Measurements from ENCODE around the gene TOR1AIP2.
"Not testable (repeated sequence)": the region's sequence is repeated elsewhere in the genome, so short reads cannot be mapped to it uniquely, and the experiment has no call there.

The TOR1AIP2 gene

DNA sequence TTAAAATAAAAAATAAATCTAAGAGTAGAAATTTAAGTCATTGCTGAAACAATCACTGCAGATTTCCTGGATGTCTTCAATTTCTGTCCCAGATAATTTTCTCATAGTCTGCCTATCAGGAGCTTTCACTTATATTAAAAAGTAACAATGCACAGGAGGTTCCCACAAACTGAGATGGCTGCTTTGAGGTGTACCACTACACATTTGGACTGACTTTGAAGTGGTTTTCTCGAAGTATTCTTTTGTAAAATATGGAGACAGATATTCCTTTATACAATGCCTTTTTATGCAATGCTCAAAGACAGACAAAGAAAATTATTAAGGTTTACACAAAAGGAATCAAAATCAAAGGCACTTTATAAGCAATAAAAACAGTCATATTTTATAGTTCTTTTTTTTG lies 24.5 kb downstream of the TOR1AIP2 start:
- TF ChIP-seq, protein P1, sequence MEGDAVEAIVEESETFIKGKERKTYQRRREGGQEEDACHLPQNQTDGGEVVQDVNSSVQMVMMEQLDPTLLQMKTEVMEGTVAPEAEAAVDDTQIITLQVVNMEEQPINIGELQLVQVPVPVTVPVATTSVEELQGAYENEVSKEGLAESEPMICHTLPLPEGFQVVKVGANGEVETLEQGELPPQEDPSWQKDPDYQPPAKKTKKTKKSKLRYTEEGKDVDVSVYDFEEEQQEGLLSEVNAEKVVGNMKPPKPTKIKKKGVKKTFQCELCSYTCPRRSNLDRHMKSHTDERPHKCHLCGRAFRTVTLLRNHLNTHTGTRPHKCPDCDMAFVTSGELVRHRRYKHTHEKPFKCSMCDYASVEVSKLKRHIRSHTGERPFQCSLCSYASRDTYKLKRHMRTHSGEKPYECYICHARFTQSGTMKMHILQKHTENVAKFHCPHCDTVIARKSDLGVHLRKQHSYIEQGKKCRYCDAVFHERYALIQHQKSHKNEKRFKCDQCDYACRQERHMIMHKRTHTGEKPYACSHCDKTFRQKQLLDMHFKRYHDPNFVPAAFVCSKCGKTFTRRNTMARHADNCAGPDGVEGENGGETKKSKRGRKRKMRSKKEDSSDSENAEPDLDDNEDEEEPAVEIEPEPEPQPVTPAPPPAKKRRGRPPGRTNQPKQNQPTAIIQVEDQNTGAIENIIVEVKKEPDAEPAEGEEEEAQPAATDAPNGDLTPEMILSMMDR (IDR thresholded peaks at IDR 0.05; ENCODE audit: low read depth, low read length) = no peak
- TF ChIP-seq, protein P2, sequence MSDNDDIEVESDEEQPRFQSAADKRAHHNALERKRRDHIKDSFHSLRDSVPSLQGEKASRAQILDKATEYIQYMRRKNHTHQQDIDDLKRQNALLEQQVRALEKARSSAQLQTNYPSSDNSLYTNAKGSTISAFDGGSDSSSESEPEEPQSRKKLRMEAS (IDR thresholded peaks at IDR 0.05; ENCODE audit: low read depth, low read length) = no peak
- TF ChIP-seq MYC (IDR thresholded peaks at IDR 0.05; ENCODE audit: low read depth, low read length) = no peak
- TF ChIP-seq POLR2A (IDR thresholded peaks at IDR 0.05; ENCODE audit: extremely low read depth, insufficient read length) = no peak
- H3K4me3 ChIP-seq (ENCODE audit: low read depth, low read length) = no peak overlapping the region
- DNase-seq (ENCODE audit: low read depth) = no peak

DNA sequence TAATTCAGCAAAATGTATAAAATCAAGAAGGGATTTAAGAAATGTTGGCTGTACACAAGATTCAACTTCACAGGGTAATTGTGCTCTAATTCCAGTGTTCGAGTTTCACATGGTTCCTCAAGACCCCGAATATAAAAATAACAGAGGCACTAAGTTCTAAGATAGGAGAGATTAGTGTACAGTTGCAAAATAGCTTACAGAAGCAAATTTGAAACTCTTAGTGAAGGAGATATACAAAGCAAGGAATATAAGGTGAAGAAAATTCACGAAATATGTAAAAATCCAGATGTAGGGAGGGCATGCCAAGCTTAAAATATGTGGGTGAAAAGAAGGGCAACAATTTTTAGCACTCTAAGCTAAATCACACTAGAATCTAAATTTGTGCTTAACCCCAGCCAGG lies 29.4 kb downstream of the TOR1AIP2 start:
- TF ChIP-seq, protein P1 (IDR thresholded peaks at IDR 0.05; ENCODE audit: low read depth, low read length) = no peak
- TF ChIP-seq, protein P2 (IDR thresholded peaks at IDR 0.05; ENCODE audit: low read depth, low read length) = no peak
- TF ChIP-seq POLR2A (IDR thresholded peaks at IDR 0.05; ENCODE audit: extremely low read depth, insufficient read length) = no peak
- no peak for TF ChIP-seq MYC (IDR thresholded peaks at IDR 0.05; ENCODE audit: low read depth, low read length)
- H3K4me3 ChIP-seq (ENCODE audit: low read depth, low read length) = no peak overlapping the region
- no peak for DNase-seq (ENCODE audit: low read depth)

DNA sequence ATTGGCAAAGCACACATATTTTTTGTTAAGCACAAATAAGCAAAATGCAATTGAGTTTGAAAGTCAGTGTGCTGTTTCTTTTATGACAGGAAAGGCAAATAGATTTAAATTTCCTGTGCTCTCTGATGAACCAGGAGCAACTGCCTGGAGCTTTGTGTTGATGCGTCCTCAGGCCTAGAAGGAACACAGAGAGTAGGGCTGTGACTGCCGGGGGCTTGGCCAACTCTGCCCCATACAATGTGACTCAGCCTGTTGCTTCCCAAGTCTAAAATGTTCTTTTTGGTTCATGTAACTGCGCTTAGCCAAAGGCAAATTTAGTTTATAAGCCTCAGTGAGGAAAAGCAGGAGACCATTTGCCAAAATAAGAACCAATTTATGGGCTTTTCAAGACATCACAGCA lies 37.5 kb downstream of the TOR1AIP2 start:
- no peak for TF ChIP-seq MYC (IDR thresholded peaks at IDR 0.05; ENCODE audit: low read depth, low read length)
- TF ChIP-seq, protein P1 (IDR thresholded peaks at IDR 0.05; ENCODE audit: low read depth, low read length) = no peak
- TF ChIP-seq POLR2A (IDR thresholded peaks at IDR 0.05; ENCODE audit: extremely low read depth, insufficient read length) = no peak
- TF ChIP-seq, protein P2 (IDR thresholded peaks at IDR 0.05; ENCODE audit: low read depth, low read length) = no peak
- no peak for DNase-seq (ENCODE audit: low read depth)
- H3K4me3 ChIP-seq (ENCODE audit: low read depth, low read length) = no peak overlapping the region

DNA sequence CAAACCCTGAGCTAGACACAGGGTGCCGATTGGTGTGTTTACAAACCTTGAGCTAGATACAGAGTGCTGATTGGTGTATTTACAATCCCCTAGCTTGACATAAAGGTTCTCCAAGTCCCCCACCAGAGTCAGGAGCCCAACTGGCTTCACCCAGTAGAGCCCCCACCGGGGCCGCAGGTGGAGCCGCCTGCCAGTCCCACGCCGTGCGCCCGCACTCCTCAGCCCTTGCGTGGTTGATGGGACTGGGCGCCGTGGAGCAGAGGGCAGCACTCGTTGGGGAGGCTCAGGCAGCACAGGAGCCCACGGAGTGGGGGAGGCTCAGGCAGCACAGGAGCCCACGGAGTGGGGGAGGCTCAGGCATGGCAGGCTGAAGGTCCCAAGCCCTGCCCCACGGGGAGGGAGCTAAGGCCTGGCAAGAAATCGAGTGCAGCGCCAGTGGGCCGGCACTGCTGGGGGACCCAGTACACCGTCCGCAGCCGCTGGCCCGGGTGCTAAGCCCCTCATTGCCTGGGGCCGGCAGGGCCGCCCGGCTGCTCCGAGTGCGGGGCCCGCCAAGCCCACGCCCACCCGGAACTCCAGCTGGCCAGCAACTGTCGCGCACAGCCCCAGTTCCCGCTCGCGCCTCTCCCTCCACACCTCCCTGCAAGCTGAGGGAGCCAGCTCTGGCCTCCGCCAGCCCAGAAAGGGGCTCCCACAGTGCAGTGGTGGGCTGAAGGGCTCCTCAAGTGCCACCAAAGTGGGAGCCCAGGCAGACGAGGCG lies 40.7 kb downstream of the TOR1AIP2 start:
- not testable (repeated sequence) for DNase-seq (ENCODE audit: low read depth)

DNA sequence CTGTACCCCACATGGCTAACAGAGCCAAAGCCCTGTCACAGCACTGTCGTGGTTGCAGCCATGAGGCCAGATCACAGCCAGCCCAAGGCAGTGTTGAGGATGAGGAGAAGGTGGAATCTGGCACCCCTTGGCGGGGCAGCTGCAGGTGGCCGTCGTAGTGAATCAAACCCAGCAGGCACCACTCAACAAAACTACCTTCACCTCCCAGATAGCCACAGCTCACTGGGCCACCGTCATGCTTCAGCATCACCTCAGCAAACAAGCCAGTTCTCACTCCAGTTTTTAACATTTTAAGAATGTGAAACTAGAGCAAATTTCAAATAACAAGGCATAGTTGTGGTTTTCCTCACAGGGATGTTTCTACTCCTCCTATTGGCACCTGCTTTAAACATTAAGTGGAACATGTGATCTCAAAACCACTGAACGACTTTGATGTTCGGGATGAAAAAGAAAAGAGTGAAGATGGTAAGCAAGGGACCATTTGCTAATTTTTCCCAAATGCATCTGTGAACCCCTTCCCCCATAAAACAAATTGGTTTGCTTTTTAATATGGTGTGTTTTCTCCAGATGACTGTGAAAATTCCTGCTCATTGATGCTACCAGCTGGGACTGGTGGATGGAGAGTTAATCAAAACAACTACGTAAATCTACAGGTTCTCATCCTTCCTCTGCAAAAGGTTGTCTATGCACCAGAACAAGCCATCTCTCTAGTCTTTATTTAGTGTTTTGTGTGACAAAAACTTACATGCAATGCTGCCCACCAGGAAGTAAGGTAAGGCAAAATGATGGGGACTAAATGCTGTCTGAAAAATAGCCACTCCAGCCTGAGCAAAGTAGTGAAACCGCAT lies 45.5 kb downstream of the TOR1AIP2 start:
- DNase-seq (ENCODE audit: low read depth) = no peak
- TF ChIP-seq MYC (IDR thresholded peaks at IDR 0.05; ENCODE audit: low read depth, low read length) = no peak
- TF ChIP-seq, protein P1 (IDR thresholded peaks at IDR 0.05; ENCODE audit: low read depth, low read length) = no peak
- no peak for TF ChIP-seq POLR2A (IDR thresholded peaks at IDR 0.05; ENCODE audit: extremely low read depth, insufficient read length)
- TF ChIP-seq, protein P2 (IDR thresholded peaks at IDR 0.05; ENCODE audit: low read depth, low read length) = no peak
- no peak overlapping the region for H3K4me3 ChIP-seq (ENCODE audit: low read depth, low read length)

More for the DNA sequence above, 40.7 kb downstream of the TOR1AIP2 start:
- not testable (repeated sequence) for H3K4me3 ChIP-seq (ENCODE audit: low read depth, low read length)

DNA sequence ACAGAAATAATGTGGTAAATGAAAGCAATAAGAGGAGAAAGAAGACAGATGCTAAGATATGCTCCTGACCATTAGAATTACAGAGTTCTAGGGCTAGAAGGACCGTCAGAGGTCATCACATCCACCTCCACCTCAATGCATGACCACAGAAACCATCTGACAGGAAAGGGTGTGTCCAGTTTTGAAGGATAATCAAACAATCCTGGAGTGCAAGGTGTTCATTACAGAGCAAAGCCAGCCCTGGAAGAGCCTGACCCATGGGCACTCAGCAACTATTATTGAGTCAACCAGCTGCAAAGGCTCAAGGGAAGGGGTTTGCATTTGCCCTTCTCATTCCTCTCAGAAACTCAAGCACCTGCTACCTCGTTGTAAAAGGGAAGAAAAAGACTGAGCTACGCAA lies 46.4 kb downstream of the TOR1AIP2 start:
- DNase-seq (ENCODE audit: low read depth) = no peak
- H3K4me3 ChIP-seq (ENCODE audit: low read depth, low read length) = no peak overlapping the region
- TF ChIP-seq, protein P2 (IDR thresholded peaks at IDR 0.05; ENCODE audit: low read depth, low read length) = no peak
- TF ChIP-seq POLR2A (IDR thresholded peaks at IDR 0.05; ENCODE audit: extremely low read depth, insufficient read length) = no peak
- TF ChIP-seq, protein P1 (IDR thresholded peaks at IDR 0.05; ENCODE audit: low read depth, low read length) = no peak
- TF ChIP-seq MYC (IDR thresholded peaks at IDR 0.05; ENCODE audit: low read depth, low read length) = no peak
